SK-N-SH (cell line): ENCODE results near the gene ELFN2. TPM values are rescaled to one million over a fixed set of nuclear protein-coding genes. Genes with fewer than 3 reads are reported as not detected.

ENCODE experiments used
- CTCF ChIA-PET: fragments of 300-600, 350-600 bp; formaldehyde crosslinking; extraction: SDS; loops from one replicate; lab custom pipeline; 2021; lab: Yijun Ruan, JAX
- POLR2A ChIA-PET: fragments of 350-600 bp; sonication (Branson Sonifier 250); formaldehyde crosslinking; extraction: SDS; loops from one replicate; lab custom pipeline; 2020; ENCODE audit warnings: antibody characterized with exemption, inconsistent platforms; lab: Yijun Ruan, JAX
- DNase-seq: peaks from one replicate; pipeline ENCODE4 v3.0.0; 2012
- H2AFZ ChIP-seq: fragments of 200-600 bp; sonication (generic); 2 replicates; pipeline ENCODE4 v1.8.1; 2016; ENCODE audit warnings: antibody characterized with exemption, mild to moderate bottlenecking, low read depth
- H3F3A ChIP-seq: fragments of 200-600 bp; sonication (generic); replicated peaks from 2 replicates; pipeline ENCODE3; 2016; ENCODE audit warnings: antibody characterized with exemption, mild to moderate bottlenecking; ENCODE audit not compliant: insufficient read depth
- H3K27ac ChIP-seq, 2 experiments: fragments of 200-500 bp in 1 of 2; fragments of 200-600 bp in 1 of 2; sonication (Bioruptor generic) in 1 of 2; sonication (generic), shearing (Covaris generic) in 1 of 2; 2 replicates each; pipeline versions ENCODE4 v1.5.1 to v1.6.1; 2014 to 2016; ENCODE audit warnings: low read depth in 2 of 2, inconsistent platforms in 1 of 2, low read length in 1 of 2, mild to moderate bottlenecking in 1 of 2, mixed read lengths in 1 of 2
- H3K27me3 ChIP-seq: fragments of 200-600 bp; sonication (generic), shearing (Covaris generic); 2 replicates; pipeline ENCODE4 v1.6.1; 2016; ENCODE audit warnings: mixed run types; ENCODE audit not compliant: insufficient read depth
- H3K36me3 ChIP-seq, 2 experiments: fragments of 200-500 bp in 1 of 2; fragments of 200-600 bp in 1 of 2; sonication (Bioruptor generic) in 1 of 2; sonication (generic) in 1 of 2; replicated peaks in 1 of 2; 2 replicates each; pipeline versions ENCODE3 to v1.5.1; 2014 to 2016; ENCODE audit warnings: low read length in 1 of 2, mild to moderate bottlenecking in 1 of 2; ENCODE audit not compliant: insufficient read depth in 2 of 2, control insufficient read depth in 1 of 2
- H3K4me1 ChIP-seq, 2 experiments: fragments of 200-500 bp in 1 of 2; fragments of 200-600 bp in 1 of 2; sonication (Bioruptor generic) in 1 of 2; sonication (generic), shearing (Covaris generic) in 1 of 2; 2 replicates each; pipeline versions ENCODE4 v1.5.1 to v1.6.1; 2014 to 2016; ENCODE audit warnings: low read depth in 1 of 2, low read length in 1 of 2, mixed run types in 1 of 2; ENCODE audit not compliant: insufficient read depth in 2 of 2, control insufficient read depth in 1 of 2
- H3K4me2 ChIP-seq: fragments of 200-600 bp; sonication (generic), shearing (Covaris generic); 2 replicates; pipeline ENCODE4 v1.6.1; 2017; ENCODE audit warnings: mixed run types
- H3K4me3 ChIP-seq, 2 experiments: fragments of 200-500 bp in 1 of 2; fragments of 200-600 bp in 1 of 2; sonication (Bioruptor generic) in 1 of 2; sonication (generic), shearing (Covaris generic) in 1 of 2; 2 replicates each; pipeline versions ENCODE4 v1.5.1 to v1.8.1; 2014 to 2016; ENCODE audit warnings: low read depth in 2 of 2, inconsistent platforms in 1 of 2, low read length in 1 of 2, mild to moderate bottlenecking in 1 of 2, mixed read lengths in 1 of 2, moderate library complexity in 1 of 2
- H3K79me2 ChIP-seq: fragments of 200-600 bp; sonication (generic); 2 replicates; pipeline ENCODE4 v1.8.1; 2017; ENCODE audit warnings: mild to moderate bottlenecking; ENCODE audit not compliant: insufficient read depth
- H3K9ac ChIP-seq: fragments of 200-600 bp; sonication (generic); 2 replicates; pipeline ENCODE4 v1.6.1; 2017; ENCODE audit warnings: mixed run types
- H3K9me2 ChIP-seq: fragments of 200-600 bp; sonication (generic); 2 replicates; pipeline ENCODE4 v1.6.1; 2017; ENCODE audit warnings: mixed run types
- H3K9me3 ChIP-seq: fragments of 200-600 bp; sonication (generic); 2 replicates; pipeline ENCODE4 v1.6.1; 2017; ENCODE audit warnings: mixed run types, mild to moderate bottlenecking, moderate library complexity
- H4K20me1 ChIP-seq: fragments of 200-600 bp; sonication (generic); 2 replicates; pipeline ENCODE4 v1.6.1; 2017; ENCODE audit warnings: mild to moderate bottlenecking, mixed run types; ENCODE audit not compliant: insufficient read depth
- CHD2 ChIP-seq: fragments of 150-350 bp; IDR thresholded peaks from 2 replicates; pipeline ENCODE4 v1.6.1; 2018; ENCODE audit warnings: low read length; ENCODE audit not compliant: partially characterized antibody
- EP300 ChIP-seq, 2 experiments: IDR thresholded peaks; 2 replicates each; pipeline versions ENCODE4 v1.4.0 to v1.6.1; 2012; ENCODE audit warnings: borderline replicate concordance in 1 of 2, low read depth in 1 of 2, low read length in 1 of 2
- FOSL2 ChIP-seq: IDR thresholded peaks from 2 replicates; pipeline ENCODE4 v1.4.0; 2012; ENCODE audit warnings: low read depth, mild to moderate bottlenecking, moderate library complexity, borderline replicate concordance
- FOXJ3 ChIP-seq: sonication (generic); formaldehyde crosslinking; IDR thresholded peaks from 2 replicates; pipeline ENCODE4 v1.5.1; 2020; ENCODE audit warnings: mild to moderate bottlenecking, missing genetic modification reagents
- IRF3 ChIP-seq: fragments of 150-350 bp; IDR thresholded peaks from 2 replicates; pipeline ENCODE4 v1.6.1; 2016; ENCODE audit warnings: mild to moderate bottlenecking, low read depth, low read length
- JUND ChIP-seq: IDR thresholded peaks from 2 replicates; pipeline ENCODE4 v1.4.0; 2012
- MEF2A ChIP-seq: IDR thresholded peaks from 2 replicates; pipeline ENCODE4 v1.4.0; 2012; ENCODE audit warnings: low read depth, borderline replicate concordance
- NFIC ChIP-seq: IDR thresholded peaks from 2 replicates; pipeline ENCODE4 v1.4.0; 2012; ENCODE audit warnings: borderline replicate concordance
- NRF1 ChIP-seq: IDR thresholded peaks from 2 replicates; pipeline ENCODE4 v1.6.1; 2012; ENCODE audit warnings: low read depth, mild to moderate bottlenecking, low read length
- POLR2AphosphoS5 ChIP-seq: IDR thresholded peaks from 2 replicates; pipeline ENCODE4 v1.6.1; 2012; ENCODE audit warnings: low read depth, low read length
- RCOR1 ChIP-seq: fragments of 150-350 bp; IDR thresholded peaks from 2 replicates; pipeline ENCODE4 v1.6.1; 2017; ENCODE audit warnings: antibody characterized with exemption, low read length
- REST ChIP-seq: IDR thresholded peaks from 2 replicates; pipeline ENCODE4 v1.6.1; 2012; ENCODE audit warnings: mild to moderate bottlenecking, low read depth, low read length, moderate library complexity
- RFX5 ChIP-seq: IDR thresholded peaks from 2 replicates; pipeline ENCODE4 v1.6.1; 2012; ENCODE audit warnings: mild to moderate bottlenecking, improper control_type of control experiment, low read length
- SIN3A ChIP-seq: IDR thresholded peaks from 2 replicates; pipeline ENCODE4 v1.6.1; 2012; ENCODE audit warnings: low read depth, mild to moderate bottlenecking, low read length, moderate library complexity, borderline replicate concordance
- SMC3 ChIP-seq: IDR thresholded peaks from 2 replicates; pipeline ENCODE4 v1.6.1; 2012; ENCODE audit warnings: low read depth, low read length, improper control_type of control experiment
- TAF1 ChIP-seq: IDR thresholded peaks from 2 replicates; pipeline ENCODE4 v1.6.1; 2012; ENCODE audit warnings: low read depth, mild to moderate bottlenecking, low read length, moderate library complexity, borderline replicate concordance
- TEAD4 ChIP-seq: IDR thresholded peaks from 2 replicates; pipeline ENCODE4 v1.4.0; 2012; ENCODE audit warnings: mild to moderate bottlenecking, borderline replicate concordance; ENCODE audit not compliant: insufficient read depth
- USF1 ChIP-seq: IDR thresholded peaks from 2 replicates; pipeline ENCODE4 v1.4.0; 2012; ENCODE audit warnings: low read depth, borderline replicate concordance
- ZBTB33 ChIP-seq: IDR thresholded peaks from 2 replicates; pipeline ENCODE4 v1.4.0; 2012; ENCODE audit warnings: low read depth, borderline replicate concordance
- WGBS: methylation state at CpG from one replicate; pipeline ENCODE4 v1.1.6; 2017; ENCODE audit warnings: low lambda C conversion rate; 5-methylcytosine and 5-hydroxymethylcytosine counted together
- polyA plus RNA-seq, 3 experiments: library from polyadenylated mRNA; depleted of rRNA; stranded (reverse); fragments of >200 nt; gene quantifications; 2 replicates each; pipeline ENCODE4 v1.2.3, GENCODE V29; 2012

ELFN2 gene
- polyA plus RNA-seq, 1 of the 3 experiments (the other 2 are of a cell fraction) = 2.8 TPM

GRCh38 chr22:37421468-37421877 lies 5.8 kb downstream of the ELFN2 start:
- H3K4me3 ChIP-seq = no peak overlapping the region

More at GRCh38 chr22:37421468-37421877, 5.8 kb downstream of the ELFN2 start:
- no peaks in the 10 kb centered on the region for H3K9me2 ChIP-seq
- no peak overlapping the region for H3K27ac ChIP-seq
- H3K27me3 ChIP-seq = peaks cover 5% of the 10 kb centered on the region; the same call in 1 of the 2 replicates
- no peaks in the 10 kb centered on the region for H3K36me3 ChIP-seq
- no peaks in the 10 kb centered on the region for H4K20me1 ChIP-seq
- CTCF ChIA-PET = interaction anchor here (1.1 to 2.9 kb wide), 5 partner anchors 10 to 160 kb away, joined by 3 to 11 read pairs (median 4); no protein-coding TSS in a partner anchor
- H3F3A ChIP-seq = no peaks in the 10 kb centered on the region
- DNase-seq = no peak
- peaks cover 0 to 4% of the 10 kb centered on the region in 2 experiments; a peak in 1 of 4 replicates for H3K4me1 ChIP-seq
- no peaks in the 10 kb centered on the region for H3K9me3 ChIP-seq
- H3K79me2 ChIP-seq = no peaks in the 10 kb centered on the region
- POLR2A ChIA-PET = no interaction called here
- 89% methylated on average over 7 of the region's 9 CpGs for WGBS
- TF ChIP-seq FOXJ3 (CRISPR knock-in tag) = no peak
- no peak for TF ChIP-seq CHD2
- TF ChIP-seq FOSL2 = no peak
- TF ChIP-seq TAF1 = no peak
- TF ChIP-seq NRF1 = no peak
- no peak for TF ChIP-seq SMC3
- no peak for TF ChIP-seq IRF3
- TF ChIP-seq SIN3A = no peak
- no peak for TF ChIP-seq REST
- no peak for TF ChIP-seq ZBTB33
- no peak for TF ChIP-seq RCOR1
- no peak for TF ChIP-seq MEF2A
- no peak for TF ChIP-seq RFX5
- TF ChIP-seq EP300 (IDR thresholded peaks at IDR 0.05; ENCODE audit: borderline replicate concordance in 1 of 2, low read depth in 1 of 2, low read length in 1 of 2) = no peak
- TF ChIP-seq TEAD4 = no peak
- TF ChIP-seq USF1 = no peak
- TF ChIP-seq NFIC = no peak
- no peak for TF ChIP-seq JUND
- TF ChIP-seq POLR2AphosphoS5 = no peak
- H3K4me2 ChIP-seq = no peak overlapping the region
- H2AFZ ChIP-seq = no peak overlapping the region
- H3K9ac ChIP-seq = no peak overlapping the region
